ENCODE measurements around the gene EYS. TPM values are rescaled to one million over a fixed set of nuclear protein-coding genes. Genes with fewer than 3 reads are reported as not detected.

The EYS gene
- total RNA-seq, 1 experiment from 2014 or later, result not detected

GRCh38 chr6:64294034-64294433 is 1413.0 kb downstream of the EYS start:
- Histone ChIP-seq H2BK5ac (ENCODE audit: insufficient read length, low read length) (no peak overlapping the region), H3K9me3 (ENCODE audit: control insufficient read depth, low read depth, low read length) (no peaks in the 10 kb centered on the region), H2BK12ac (ENCODE audit: insufficient read length, low read depth, low read length) (no peak overlapping the region), H2AK5ac (ENCODE audit: insufficient read length, low read length) (no peak overlapping the region), H2BK120ac (ENCODE audit: low read depth, low read length, poor library complexity, severe bottlenecking) (no peak overlapping the region), H3K9ac (ENCODE audit: extremely low read depth, insufficient read length, low read length) (no peak overlapping the region), H3K79me2 (ENCODE audit: insufficient read depth, low read length) (peaks cover 1% of the 10 kb centered on the region; the same call in 1 of the 2 replicates), H3K27me3 (ENCODE audit: insufficient read depth, low read length) (no peaks in the 10 kb centered on the region), H4K5ac (ENCODE audit: insufficient read length, low read depth, low read length) (no peak overlapping the region), H3K27ac (ENCODE audit: insufficient read length, low read depth, low read length) (no peak overlapping the region), H3T11ph (ENCODE audit: low read length) (no peak overlapping the region), H4K20me1 (ENCODE audit: control insufficient read depth, insufficient read depth, insufficient read length) (no peaks in the 10 kb centered on the region), H3K79me1 (ENCODE audit: insufficient read depth, low read depth, low read length, poor library complexity, severe bottlenecking) (no peaks in the 10 kb centered on the region), H3K4ac (ENCODE audit: low read depth, low read length) (no peak overlapping the region), H3K23ac (ENCODE audit: insufficient read length, low read depth, low read length) (no peak overlapping the region), H3K56ac (ENCODE audit: insufficient read length, low read depth, low read length) (no peak overlapping the region), H4K8ac (replicated peaks; ENCODE audit: insufficient read length, low read depth, low read length) (no peak overlapping the region), H3K4me2 (ENCODE audit: insufficient read depth, insufficient read length, low read length) (no peak overlapping the region), H2AFZ (ENCODE audit: low read length) (no peak overlapping the region), H3K4me1 (ENCODE audit: insufficient read depth, low read length) (no peaks in the 10 kb centered on the region), H2BK20ac (ENCODE audit: low read depth, low read length, poor library complexity, severe bottlenecking) (no peak overlapping the region), H2BK15ac (ENCODE audit: low read depth, low read length) (no peak overlapping the region), H3K18ac (ENCODE audit: insufficient read length, low read depth, low read length) (no peak overlapping the region), H3K23me2 (ENCODE audit: insufficient read length, low read depth, low read length, poor library complexity, severe bottlenecking) (no peaks in the 10 kb centered on the region), H4K91ac (ENCODE audit: insufficient read length, low read depth, low read length) (no peak overlapping the region), H3K14ac (ENCODE audit: insufficient read depth, low read length) (no peak overlapping the region)
- Mint-ChIP-seq H3K27ac (no peak overlapping the region), H3K4me1 (no peaks in the 10 kb centered on the region), H3K36me3 (ENCODE audit: insufficient read depth in 1 of 3, low read depth in 3 of 3) (peaks cover 0 to 10% (median 3%) of the 10 kb centered on the region in 3 experiments; a peak in 5 of 7 replicates), H3K4me3 (no peak overlapping the region), H3K27me3 (ENCODE audit: low read depth) (no peaks in the 10 kb centered on the region; the same call in 1 of the 2 replicates), H3K9me3 (peaks cover 14 to 24% of the 10 kb centered on the region in 2 experiments)
- TF ChIP-seq, protein P1, sequence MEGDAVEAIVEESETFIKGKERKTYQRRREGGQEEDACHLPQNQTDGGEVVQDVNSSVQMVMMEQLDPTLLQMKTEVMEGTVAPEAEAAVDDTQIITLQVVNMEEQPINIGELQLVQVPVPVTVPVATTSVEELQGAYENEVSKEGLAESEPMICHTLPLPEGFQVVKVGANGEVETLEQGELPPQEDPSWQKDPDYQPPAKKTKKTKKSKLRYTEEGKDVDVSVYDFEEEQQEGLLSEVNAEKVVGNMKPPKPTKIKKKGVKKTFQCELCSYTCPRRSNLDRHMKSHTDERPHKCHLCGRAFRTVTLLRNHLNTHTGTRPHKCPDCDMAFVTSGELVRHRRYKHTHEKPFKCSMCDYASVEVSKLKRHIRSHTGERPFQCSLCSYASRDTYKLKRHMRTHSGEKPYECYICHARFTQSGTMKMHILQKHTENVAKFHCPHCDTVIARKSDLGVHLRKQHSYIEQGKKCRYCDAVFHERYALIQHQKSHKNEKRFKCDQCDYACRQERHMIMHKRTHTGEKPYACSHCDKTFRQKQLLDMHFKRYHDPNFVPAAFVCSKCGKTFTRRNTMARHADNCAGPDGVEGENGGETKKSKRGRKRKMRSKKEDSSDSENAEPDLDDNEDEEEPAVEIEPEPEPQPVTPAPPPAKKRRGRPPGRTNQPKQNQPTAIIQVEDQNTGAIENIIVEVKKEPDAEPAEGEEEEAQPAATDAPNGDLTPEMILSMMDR (conservative IDR thresholded peaks at IDR 0.05), result no peak
- no peak for DNase-seq
